A549 treated with AZD9567 at 1 μM for 4 hours (cell line): ENCODE data around the gene TMEM81. TPM values are rescaled to one million over a fixed set of nuclear protein-coding genes. Genes with fewer than 3 reads are reported as not detected.

Source experiments
- total RNA-seq: library from RNA; stranded (reverse); fragments of 200-300 nt; extraction: Qiagen RNA extraction; gene quantifications from 5 replicates; pipeline ENCODE4 v1.2.3, GENCODE V29; 2022; ENCODE audit not compliant: insufficient read depth

The TMEM81 gene
- 1.7 to 4.3 TPM (median 2.3 TPM) in 5 replicates for total RNA-seq

GRCh38 chr1:205084360-205084759 is at the start of gene TMEM81:
TSS of gene TMEM81 (minus strand) at chr1:205084460. CDS start at chr1:205084320, 140 bp downstream.

GRCh38 chr1:205121660-205122488 is 37.6 kb upstream of the TMEM81 start, which contains the start of gene RBBP5:
TSS of gene RBBP5 (minus strand) at chr1:205121978. CDS start at chr1:205121873, 105 bp downstream.

GRCh38 chr1:205042911-205043806 is 41.1 kb downstream of the TMEM81 start, which contains the start of gene CNTN2:
TSS of gene CNTN2 (plus strand) at chr1:205043212. CDS start at chr1:205053186, 9,974 bp downstream.

Other genes starting within 250 kb of the TMEM81 start
- 0.79 to 2.7 TPM (median 1.1 TPM) in 5 replicates for gene NFASC, start 213.6 kb downstream of the TMEM81 start, total RNA-seq
- 0.01 to 0.05 TPM (median 0.05 TPM) in 3 of 5 replicates, not detected in the others for gene CNTN2, start 41.2 kb downstream of the TMEM81 start, total RNA-seq
- 11.8 to 17.4 TPM (median 12.6 TPM) in 5 replicates for gene RBBP5, start 37.5 kb upstream of the TMEM81 start, total RNA-seq
- 7.4 to 8.8 TPM (median 8.5 TPM) in 5 replicates for gene DSTYK, start 127.2 kb upstream of the TMEM81 start, total RNA-seq
- 1.7 to 6.0 TPM (median 1.8 TPM) in 5 replicates for gene TMCC2, start 143.5 kb upstream of the TMEM81 start, total RNA-seq
- gene NUAK2, start 237.3 kb upstream of the TMEM81 start, total RNA-seq: 25.5 to 30.2 TPM (median 27.3 TPM) in 5 replicates